HepG2 (cell line): ENCODE data around the gene TRAPPC10. TPM values are rescaled to one million over a fixed set of nuclear protein-coding genes. Genes with fewer than 3 reads are reported as not detected.

Source experiments
- ATAC-seq: fragments of 200-7000 bp; cut with Tn5 transposase; 3 replicates; pipeline ENCODE4 v1.9.1; 2020; ENCODE audit warnings: mild to moderate bottlenecking, moderate library complexity
- BruUV-seq: library from RNA; stranded (reverse); fragments of 400-500 nt; replicated peaks from 2 replicates; lab custom pipeline; 2021; lab: Mats Ljungman, UMichigan
- CTCF ChIA-PET: fragments of 300-600 bp; formaldehyde crosslinking; extraction: SDS; loops from one replicate; lab custom pipeline; 2021; ENCODE audit warnings: low total read pairs, inconsistent platforms, low intra/inter-chr PET ratio; lab: Yijun Ruan, JAX
- POLR2A ChIA-PET: fragments of 350-600 bp; sonication (Branson Sonifier 250); formaldehyde crosslinking; loops from one replicate; lab custom pipeline; 2020; ENCODE audit warnings: antibody characterized with exemption, inconsistent platforms; lab: Yijun Ruan, JAX
- DNase-seq: peaks from one replicate; pipeline ENCODE4 v3.0.0-alpha.2; 2015; ENCODE audit warnings: low spot score
- FAIRE-seq: peaks from 3 replicates; lab custom pipeline; 2011; peaks lifted over from hg19 to GRCh38; lab: Jason Lieb, UNC
- H2AFZ ChIP-seq: one replicate; pipeline ENCODE4 v1.6.1; 2011; ENCODE audit warnings: low read length, inconsistent platforms
- H3K27ac ChIP-seq: fragments of 300-600 bp; 3 replicates; pipeline ENCODE4 v1.8.0; 2011; ENCODE audit warnings: mixed run types, mild to moderate bottlenecking, mixed read lengths, low read length, inconsistent platforms; ENCODE audit not compliant: insufficient read depth; ENCODE audit errors: extremely low read length
- H3K27me3 ChIP-seq, 2 experiments: fragments of 200-600 bp in 1 of 2; 2 replicates in 1 of 2; 3 replicates in 1 of 2; pipeline versions ENCODE4 v1.6.0 to v1.8.0; 2011; ENCODE audit warnings: low read length in 2 of 2, mild to moderate bottlenecking in 2 of 2, moderate library complexity in 2 of 2, inconsistent platforms in 1 of 2; ENCODE audit not compliant: insufficient read depth in 2 of 2, control insufficient read depth in 1 of 2
- H3K36me3 ChIP-seq, 2 experiments: fragments of 200-600 bp in 1 of 2; replicated peaks in 1 of 2; 2 replicates in 1 of 2; 3 replicates in 1 of 2; pipeline versions ENCODE4 v1.5.1 to v1.8.0; 2011; ENCODE audit warnings: low read length in 2 of 2, inconsistent platforms in 1 of 2; ENCODE audit not compliant: insufficient read depth in 2 of 2, control insufficient read depth in 1 of 2
- H3K4me1 ChIP-seq: 2 replicates; pipeline ENCODE4 v1.5.1; 2012; ENCODE audit warnings: low read length, inconsistent platforms; ENCODE audit not compliant: insufficient read depth
- H3K4me2 ChIP-seq: 2 replicates; pipeline ENCODE4 v1.6.0; 2011; ENCODE audit warnings: low read depth, low read length, inconsistent platforms
- H3K4me3 ChIP-seq, 3 experiments: fragments of 200-600 bp in 1 of 3; sonication (generic), shearing (Covaris generic) in 1 of 3; replicated peaks in 1 of 3; 2 replicates each; pipeline ENCODE4 v1.5.1; 2011 to 2016; ENCODE audit warnings: low read length in 3 of 3, inconsistent platforms in 2 of 3, low read depth in 2 of 3, mild to moderate bottlenecking in 2 of 3, control low read depth in 1 of 3, mixed read lengths in 1 of 3; ENCODE audit not compliant: insufficient read depth in 1 of 3
- H3K79me2 ChIP-seq: one replicate; pipeline ENCODE4 v1.6.1; 2011; ENCODE audit warnings: low read length, inconsistent platforms; ENCODE audit not compliant: insufficient read depth
- H3K9ac ChIP-seq: 2 replicates; pipeline ENCODE4 v1.6.0; 2011; ENCODE audit warnings: mild to moderate bottlenecking, low read depth, low read length, inconsistent platforms; ENCODE audit not compliant: insufficient read depth
- H3K9me3 ChIP-seq: 2 replicates; pipeline ENCODE4 v1.5.1; 2012; ENCODE audit warnings: mild to moderate bottlenecking, low read length
- H4K20me1 ChIP-seq: 2 replicates; pipeline ENCODE4 v1.6.0; 2011; ENCODE audit warnings: inconsistent platforms, mild to moderate bottlenecking, low read length, moderate library complexity; ENCODE audit not compliant: insufficient read depth
- ATAD3A ChIP-seq: sonication (generic); formaldehyde crosslinking; IDR thresholded peaks from 2 replicates; pipeline ENCODE4 v1.4.0; 2020; ENCODE audit warnings: missing genetic modification reagents
- ATF7 ChIP-seq, 2 experiments: fragments of 450-650 bp in 1 of 2; sonication (generic) in 1 of 2; formaldehyde crosslinking in 1 of 2; IDR thresholded peaks; 2 replicates each; pipeline versions ENCODE4 v1.4.0 to v1.6.1; 2016 to 2020; ENCODE audit warnings: antibody characterized with exemption in 1 of 2, mild to moderate bottlenecking in 1 of 2, missing genetic modification reagents in 1 of 2
- DNMT1 ChIP-seq: sonication (generic); formaldehyde crosslinking; IDR thresholded peaks from 2 replicates; pipeline ENCODE4 v1.5.1; 2020; ENCODE audit warnings: mild to moderate bottlenecking, missing genetic modification reagents
- FOXA1 ChIP-seq, 2 experiments: fragments of 450-650 bp in 1 of 2; sonication (generic) in 1 of 2; formaldehyde crosslinking in 1 of 2; IDR thresholded peaks; 2 replicates each; pipeline versions ENCODE4 v1.4.0 to v1.6.1; 2016 to 2020; ENCODE audit warnings: missing genetic modification reagents in 1 of 2
- HNRNPK ChIP-seq: fragments of 200-400 bp; formaldehyde crosslinking; IDR thresholded peaks from 2 replicates; pipeline ENCODE4 v1.6.1; 2018; ENCODE audit warnings: low read length, low read depth, moderate library complexity, mild to moderate bottlenecking; ENCODE audit not compliant: poor library complexity, severe bottlenecking
- KDM2A ChIP-seq: sonication (generic); formaldehyde crosslinking; IDR thresholded peaks from 2 replicates; pipeline ENCODE4 v1.4.0; 2020; ENCODE audit warnings: low read depth, missing genetic modification reagents, borderline replicate concordance
- MED8 ChIP-seq: sonication (generic); formaldehyde crosslinking; IDR thresholded peaks from 2 replicates; pipeline ENCODE4 v1.8.1; 2023; ENCODE audit warnings: mild to moderate bottlenecking, missing genetic modification reagents; ENCODE audit not compliant: insufficient replicate concordance
- MEF2D ChIP-seq: sonication (generic); formaldehyde crosslinking; IDR thresholded peaks from 2 replicates; pipeline ENCODE4 v1.5.1; 2020; ENCODE audit warnings: mild to moderate bottlenecking, missing genetic modification reagents
- NPAS2 ChIP-seq: sonication (generic); formaldehyde crosslinking; IDR thresholded peaks from 2 replicates; pipeline ENCODE4 v1.8.0; 2022; ENCODE audit warnings: mild to moderate bottlenecking, missing genetic modification reagents, borderline replicate concordance
- NR2F2 ChIP-seq: IDR thresholded peaks from 2 replicates; pipeline ENCODE4 v1.6.1; 2012; ENCODE audit warnings: low read depth, inconsistent platforms, borderline replicate concordance
- PHB2 ChIP-seq: fragments of 450-650 bp; IDR thresholded peaks from 2 replicates; pipeline ENCODE4 v1.6.1; 2018; ENCODE audit not compliant: partially characterized antibody
- PTBP1 ChIP-seq: fragments of 200-400 bp; formaldehyde crosslinking; IDR thresholded peaks from 2 replicates; pipeline ENCODE4 v1.6.1; 2018; ENCODE audit warnings: low read length, low read depth; ENCODE audit not compliant: poor library complexity, severe bottlenecking
- SNAPC5 ChIP-seq: sonication (generic); formaldehyde crosslinking; IDR thresholded peaks from 2 replicates; pipeline ENCODE4 v1.8.1; 2023; ENCODE audit warnings: mild to moderate bottlenecking, missing genetic modification reagents, borderline replicate concordance
- ZNF317 ChIP-seq: sonication (generic); formaldehyde crosslinking; IDR thresholded peaks from 2 replicates; pipeline ENCODE4 v1.5.0; 2020; ENCODE audit warnings: mild to moderate bottlenecking, missing genetic modification reagents
- ZNF644 ChIP-seq: IDR thresholded peaks from 2 replicates; pipeline ENCODE4 v1.6.1; 2016; ENCODE audit warnings: low read depth
- ZNF816 ChIP-seq: sonication (generic); formaldehyde crosslinking; IDR thresholded peaks from 2 replicates; pipeline ENCODE4 v1.8.0; 2022; ENCODE audit warnings: missing genetic modification reagents, mild to moderate bottlenecking, borderline replicate concordance
- ZSCAN25 ChIP-seq: sonication (generic); formaldehyde crosslinking; IDR thresholded peaks from 2 replicates; pipeline ENCODE4 v1.8.0; 2022; ENCODE audit warnings: mild to moderate bottlenecking, missing genetic modification reagents
- ZUFSP ChIP-seq: sonication (generic); formaldehyde crosslinking; IDR thresholded peaks from 2 replicates; pipeline ENCODE4 v1.9.0; 2021; ENCODE audit warnings: missing genetic modification reagents, mild to moderate bottlenecking, borderline replicate concordance
- WGBS: methylation state at CpG from one replicate; pipeline ENCODE4 v1.1.6; 2017; ENCODE audit warnings: low lambda C conversion rate; 5-methylcytosine and 5-hydroxymethylcytosine counted together
- in situ Hi-C: cut with HindIII; loops from 2 replicates; pipeline ENCODE4 v1.10.0; 2017; ENCODE audit warnings: low pct_unique_long_range_greater_than_20kb; ENCODE audit not compliant: extremely low pct_ligation_motif_present
- intact Hi-C: fragments of 100-400 bp; cut with micrococcal nuclease; formaldehyde crosslinking; loops from one replicate; pipeline ENCODE4 v1.10.0; 2022; ENCODE audit not compliant: unreplicated experiment
- polyA plus RNA-seq, 8 experiments: library from polyadenylated mRNA; depleted of rRNA in 3 of 8; stranded (reverse) in 7 of 8; unstranded in 1 of 8; fragments of >200 nt; fragmentation: Illumina TruSeq in 4 of 8; extraction: Trizol in 4 of 8; gene quantifications; 2 replicates each; pipeline versions ENCODE4 v1.2.1 to v1.2.3, GENCODE V29; 2011 to 2016; ENCODE audit warnings: low read depth in 4 of 8, missing spikeins in 1 of 8, mixed read lengths in 1 of 8; ENCODE audit not compliant: insufficient read depth in 1 of 8
- total RNA-seq, 5 experiments: library from RNA; depleted of rRNA; stranded (reverse); fragments of >200 nt; fragmentation: Illumina TruSeq; extraction: Trizol; gene quantifications; 2 replicates each; pipeline ENCODE4 v1.2.3, GENCODE V29; 2016; ENCODE audit warnings: low read depth in 1 of 5

Gene TRAPPC10
- total and polyA plus RNA-seq, 2 of the 13 experiments (the other 11 are each of a cell fraction or from before 2014, with no cell fraction given) = 10.6 to 16.5 TPM

GRCh38 chr21:43994646-43995045 lies 17.5 kb upstream of the TRAPPC10 start:
- Histone ChIP-seq H3K9me3 (no peaks in the 10 kb centered on the region), H3K27me3 (peaks cover 2 to 44% of the 10 kb centered on the region in 2 experiments; a peak in 3 of 5 replicates), H3K4me3 (no peak overlapping the region), H2AFZ (no peak overlapping the region), H3K79me2 (no peaks in the 10 kb centered on the region), H3K27ac (no peak overlapping the region), H3K36me3 (no peaks in the 10 kb centered on the region)
- POLR2A ChIA-PET = interaction anchor here (0.7 kb wide), 1 partner anchor 83 kb away, joined by 4 read pairs; no protein-coding TSS in a partner anchor
- WGBS = 82% methylated on average over 6 of the region's 9 CpGs
- CTCF ChIA-PET = no interaction called here
- FAIRE-seq (no peak), ATAC-seq (no peak)
- intact Hi-C loops = no loop called here
- TF ChIP-seq ATF7 (IDR thresholded peaks at IDR 0.05) = no peak
- TF ChIP-seq ATF7 (CRISPR knock-in tag; IDR thresholded peaks at IDR 0.05) = no peak
- TF ChIP-seq ZNF644 (CRISPR knock-in tag) = no peak
- TF ChIP-seq FOXA1 (IDR thresholded peaks at IDR 0.05) = no peak
- TF ChIP-seq FOXA1 (CRISPR knock-in tag; IDR thresholded peaks at IDR 0.05) = no peak
- TF ChIP-seq DNMT1 = no peak
- no peak for TF ChIP-seq ZNF317 (CRISPR knock-in tag)
- TF ChIP-seq ZUFSP (CRISPR knock-in tag) = no peak
- TF ChIP-seq NR2F2 = no peak
- TF ChIP-seq PHB2 = no peak
- TF ChIP-seq KDM2A (CRISPR knock-in tag) = no peak
- no peak for TF ChIP-seq ATAD3A (CRISPR knock-in tag)
- no peak for TF ChIP-seq HNRNPK
- no peak for TF ChIP-seq ZSCAN25 (CRISPR knock-in tag)
- no peak for TF ChIP-seq PTBP1
- TF ChIP-seq MED8 (CRISPR knock-in tag) = no peak
- no peak for TF ChIP-seq NPAS2 (CRISPR knock-in tag)
- TF ChIP-seq MEF2D (CRISPR knock-in tag) = no peak
- no peak for TF ChIP-seq SNAPC5 (CRISPR knock-in tag)
- TF ChIP-seq ZNF816 (CRISPR knock-in tag) = no peak
- TF ChIP-seq, all 625 proteins: peak for 0
- BruUV-seq = no TSS peak
- in situ Hi-C loops = no loop called here
- peak overlapping the region; percentile 84 for H3K4me2 ChIP-seq
- H3K4me1 ChIP-seq = peaks cover 25% of the 10 kb centered on the region
- H3K9ac ChIP-seq = no peak overlapping the region
- H4K20me1 ChIP-seq = no peaks in the 10 kb centered on the region
- no peak for DNase-seq
